ENCODE measurements around the gene SERTAD1. TPM values are rescaled to one million over a fixed set of nuclear protein-coding genes. Genes with fewer than 3 reads are reported as not detected.

SERTAD1 gene
- total and polyA plus RNA-seq, 2 of the 4 experiments (the other 2 are of a cell fraction) = 21.1 to 27.4 TPM

GRCh38 chr19:40417643-40417981 is 8.2 kb downstream of the SERTAD1 start:
- Histone ChIP-seq H3K9me1 (ENCODE audit: insufficient read depth, low read length) (peaks cover 9% of the 10 kb centered on the region), H3K56ac (ENCODE audit: extremely low read depth, insufficient read depth, low read length) (no peak overlapping the region), H3K27ac (ENCODE audit: insufficient read depth, low read length) (no peak overlapping the region; the same call in 1 of the 2 replicates), H2BK120ac (ENCODE audit: low read depth, low read length) (peak overlapping the region; percentile 58), H2BK20ac (ENCODE audit: low read depth, low read length) (peak overlapping the region; percentile 18; the same call in 1 of the 2 replicates), H3K23ac (ENCODE audit: low read depth, low read length) (no peak overlapping the region), H3K4me1 (ENCODE audit: control insufficient read depth, insufficient read depth, low read length) (peaks cover 8% of the 10 kb centered on the region), H4K8ac (ENCODE audit: low read depth in 2 of 2, low read length in 2 of 2) (peak overlapping the region; percentile 50 to 90; a peak in 3 of 4 replicates), H4K91ac (ENCODE audit: insufficient read depth, low read depth, low read length) (peak overlapping the region; percentile 81), H3K4me3 (ENCODE audit: insufficient read depth, low read depth, low read length) (no peak overlapping the region), H2AK5ac (ENCODE audit: low read depth, low read length) (peak overlapping the region; percentile 81), H3K18ac (ENCODE audit: low read depth, low read length) (no peak overlapping the region), H2BK15ac (ENCODE audit: low read depth, low read length) (peak overlapping the region; percentile 46; the same call in 2 of the 3 replicates), H3K79me1 (ENCODE audit: low read depth in 1 of 2, low read length in 2 of 2) (peaks cover 0 to 16% of the 10 kb centered on the region in 2 experiments; a peak in 1 of 4 replicates), H3K4ac (ENCODE audit: low read depth, low read length) (peak overlapping the region; percentile 66), H3K27me3 (ENCODE audit: control insufficient read depth, insufficient read depth, low read length) (no peaks in the 10 kb centered on the region), H2BK5ac (ENCODE audit: low read depth, low read length, poor library complexity, severe bottlenecking) (peak overlapping the region; percentile 53), H3K4me2 (ENCODE audit: low read depth, low read length) (no peak overlapping the region), H4K5ac (ENCODE audit: low read depth, low read length) (peak overlapping the region; percentile 9; the same call in 1 of the 2 replicates), H4K20me1 (ENCODE audit: insufficient read depth, low read length) (no peaks in the 10 kb centered on the region), H2AFZ (replicated peaks; ENCODE audit: low read length, poor library complexity) (peak overlapping the region; percentile 94), H3K9ac (ENCODE audit: low read depth, low read length) (no peak overlapping the region), H3K9me3 (ENCODE audit: control insufficient read depth, insufficient read depth, low read length) (no peaks in the 10 kb centered on the region), H3K14ac (replicated peaks; ENCODE audit: low read depth, low read length) (peak overlapping the region; percentile 26), H3K36me3 (ENCODE audit: control insufficient read depth, insufficient read depth, low read length) (peaks cover 5% of the 10 kb centered on the region), H2AK9ac (replicated peaks; ENCODE audit: low read depth, low read length, poor library complexity) (peak overlapping the region; percentile 85)
- TF ChIP-seq RCOR1 (IDR thresholded peaks at IDR 0.05; ENCODE audit: insufficient replicate concordance, low read length) (no peak), MAZ (IDR thresholded peaks at IDR 0.05; ENCODE audit: borderline replicate concordance, low read depth, low read length) (no peak), USF2 (IDR thresholded peaks at IDR 0.05; ENCODE audit: low read depth, low read length) (no peak), MXI1 (IDR thresholded peaks at IDR 0.05; ENCODE audit: borderline replicate concordance, low read depth, low read length) (no peak)
- intact Hi-C loops (cut with micrococcal nuclease) = no loop called here
- POLR2A ChIA-PET (ENCODE audit: unreplicated experiment) = interaction anchor here (1.3 kb wide), 1 partner anchor 9 kb away, joined by 4 read pairs; no protein-coding TSS in a partner anchor
- BruUV-seq (replicated peaks) = no TSS peak
- dilution Hi-C loops (cut with HindIII; ENCODE audit: low sequenced_read_pairs, unreplicated experiment) = no loop called here
- in situ Hi-C loops (cut with MboI; ENCODE audit: low sequenced_read_pairs) = no loop called here
- CTCF ChIA-PET = interaction anchor here (0.6 kb wide), 1 partner anchor 277 kb away, joined by 4 read pairs; no protein-coding TSS in a partner anchor
- WGBS, 2 experiments (ENCODE audit: extremely low coverage in 2 of 2, insufficient read length in 1 of 2) = 92% methylated on average over 2 of the region's 4 CpGs; no CpG with 5 or more reads in 1 of the 2 experiments
- no peak for ATAC-seq (ENCODE audit: low read depth)
- no peak for DNase-seq

Data from IMR-90 (cell line).